ENCODE data around the gene ZNF407. TPM values are rescaled to one million over a fixed set of nuclear protein-coding genes. Genes with fewer than 3 reads are reported as not detected.
"Not testable (repeated sequence)": the region's sequence is repeated elsewhere in the genome, so short reads cannot be mapped to it uniquely, and the experiment has no call there.

ZNF407 gene
- total RNA-seq, 1 experiment from 2014 or later, result 5.3 TPM

GRCh38 chr18:75071866-75072671 lies 474.4 kb downstream of the ZNF407 start:
- DNase-seq (ENCODE audit: low read depth), result no peak

GRCh38 chr18:75072672-75073371 lies 475.2 kb downstream of the ZNF407 start:
- no peak for DNase-seq (ENCODE audit: low read depth)

- no peak for DNase-seq (ENCODE audit: low read depth)
Measured at GRCh38 chr18:75073654-75074053, 476.0 kb downstream of the ZNF407 start.

- DNase-seq (ENCODE audit: low read depth), result no peak
Measured at GRCh38 chr18:75074196-75075015, 476.7 kb downstream of the ZNF407 start.

- DNase-seq (ENCODE audit: low read depth), result no peak
Measured at GRCh38 chr18:75075016-75075305, 477.3 kb downstream of the ZNF407 start.

GRCh38 chr18:75075429-75075841 lies 477.8 kb downstream of the ZNF407 start:
- no peak for DNase-seq (ENCODE audit: low read depth)

GRCh38 chr18:75076286-75076685 lies 478.6 kb downstream of the ZNF407 start:
- no peak for DNase-seq (ENCODE audit: low read depth)

GRCh38 chr18:75081486-75081885 lies 483.8 kb downstream of the ZNF407 start:
- DNase-seq (ENCODE audit: low read depth), result no peak

- DNase-seq (ENCODE audit: low read depth), result no peak
Measured at GRCh38 chr18:75083131-75083530, 485.5 kb downstream of the ZNF407 start.

GRCh38 chr18:75083761-75084160 lies 486.1 kb downstream of the ZNF407 start:
- no peak for DNase-seq (ENCODE audit: low read depth)

GRCh38 chr18:75085676-75086075 lies 488.0 kb downstream of the ZNF407 start:
- DNase-seq (ENCODE audit: low read depth), result not testable (repeated sequence)

- no peak for DNase-seq (ENCODE audit: low read depth)
Measured at GRCh38 chr18:75086494-75087034, 488.9 kb downstream of the ZNF407 start.

- no peak for DNase-seq (ENCODE audit: low read depth)
Measured at GRCh38 chr18:75087119-75088020, 489.7 kb downstream of the ZNF407 start.

- DNase-seq (ENCODE audit: low read depth), result no peak
Measured at GRCh38 chr18:75088021-75088506, 490.4 kb downstream of the ZNF407 start.

GRCh38 chr18:75088622-75089211 lies 491.0 kb downstream of the ZNF407 start:
- DNase-seq (ENCODE audit: low read depth), result no peak

GRCh38 chr18:75089748-75090327 lies 492.2 kb downstream of the ZNF407 start:
- DNase-seq (ENCODE audit: low read depth), result no peak

GRCh38 chr18:75090336-75090735 lies 492.7 kb downstream of the ZNF407 start:
- DNase-seq (ENCODE audit: low read depth), result no peak

- no peak for DNase-seq (ENCODE audit: low read depth)
Measured at GRCh38 chr18:75097491-75098225, 500.0 kb downstream of the ZNF407 start.

- DNase-seq (ENCODE audit: low read depth), result no peak
Measured at GRCh38 chr18:75100832-75101630, 503.4 kb downstream of the ZNF407 start.
